Measurements from ENCODE around the gene GCH1.

The GCH1 gene

GRCh38 chr14:54867011-54867410, 35.6 kb downstream of the GCH1 start:
- no peak for DNase-seq (ENCODE audit: low read depth in 2 of 2)

- DNase-seq (ENCODE audit: low read depth in 2 of 2) = no peak
Observed at GRCh38 chr14:54866588-54866987, 36.0 kb downstream of the GCH1 start.

- DNase-seq (ENCODE audit: low read depth in 2 of 2) = no peak
Observed at GRCh38 chr14:54864526-54864925, 38.1 kb downstream of the GCH1 start.

GRCh38 chr14:54857830-54858269, 44.8 kb downstream of the GCH1 start:
- no peak for DNase-seq (ENCODE audit: low read depth in 2 of 2)

GRCh38 chr14:54856152-54856551, 46.5 kb downstream of the GCH1 start:
- DNase-seq (ENCODE audit: low read depth in 2 of 2) = no peak

- no peak for DNase-seq (ENCODE audit: low read depth in 2 of 2)
Observed at GRCh38 chr14:54854181-54854580, 48.4 kb downstream of the GCH1 start.

GRCh38 chr14:54853339-54853738, 49.3 kb downstream of the GCH1 start:
- no peak for DNase-seq (ENCODE audit: low read depth in 2 of 2)

GRCh38 chr14:54852215-54852614, 50.4 kb downstream of the GCH1 start:
- DNase-seq (ENCODE audit: low read depth in 2 of 2) = no peak

GRCh38 chr14:54848910-54849309, 53.7 kb downstream of the GCH1 start:
- no peak for DNase-seq (ENCODE audit: low read depth in 2 of 2)

GRCh38 chr14:54845641-54846040, 57.0 kb downstream of the GCH1 start:
- no peak for DNase-seq (ENCODE audit: low read depth in 2 of 2)

GRCh38 chr14:54844479-54844878, 58.1 kb downstream of the GCH1 start:
- DNase-seq (ENCODE audit: low read depth in 2 of 2) = no peak

GRCh38 chr14:54840798-54841197, 61.8 kb downstream of the GCH1 start:
- no peak for DNase-seq (ENCODE audit: low read depth in 2 of 2)

- no peak for DNase-seq (ENCODE audit: low read depth in 2 of 2)
Observed at GRCh38 chr14:54840336-54840735, 62.3 kb downstream of the GCH1 start.

GRCh38 chr14:54839701-54840119, 62.9 kb downstream of the GCH1 start:
- DNase-seq (ENCODE audit: low read depth in 2 of 2) = no peak

- no peak for DNase-seq (ENCODE audit: low read depth in 2 of 2)
Observed at GRCh38 chr14:54838931-54839512, 63.6 kb downstream of the GCH1 start.

- DNase-seq (ENCODE audit: low read depth in 2 of 2) = no peak
Observed at GRCh38 chr14:54837508-54838149, 65.0 kb downstream of the GCH1 start.

- no peak for DNase-seq (ENCODE audit: low read depth in 2 of 2)
Observed at GRCh38 chr14:54836231-54836630, 66.4 kb downstream of the GCH1 start.

- DNase-seq (ENCODE audit: low read depth in 2 of 2) = no peak
Observed at GRCh38 chr14:54834727-54835126, 67.9 kb downstream of the GCH1 start.

GRCh38 chr14:54834081-54834480, 68.5 kb downstream of the GCH1 start:
- no peak for DNase-seq (ENCODE audit: low read depth in 2 of 2)

GRCh38 chr14:54830650-54831049, 72.0 kb downstream of the GCH1 start:
- no peak for DNase-seq (ENCODE audit: low read depth in 2 of 2)

GRCh38 chr14:54829486-54830224, 73.0 kb downstream of the GCH1 start:
- DNase-seq (ENCODE audit: low read depth in 2 of 2) = no peak

- no peak for DNase-seq (ENCODE audit: low read depth in 2 of 2)
Observed at GRCh38 chr14:54828037-54828436, 74.6 kb downstream of the GCH1 start.
